T-helper 17 cell (primary cell): ENCODE data around the gene FAM3C. TPM values are rescaled to one million over a fixed set of nuclear protein-coding genes. Genes with fewer than 3 reads are reported as not detected.
A peak's percentile ranks its signal among the peaks of the same experiment; 100 is the strongest.

ENCODE experiments used
- ATAC-seq: fragments of 150-1000 bp; cut with Tn5 transposase; 2 replicates; pipeline ENCODE4 v1.10.0; 2021; ENCODE audit warnings: mild to moderate bottlenecking, moderate library complexity
- DNase-seq, 3 donors: peaks; one replicate each; pipeline versions ENCODE4 v3.0.0 to v3.0.0-alpha.2; 2020 to 2021
- H3K9me3 ChIP-seq: one replicate; pipeline ENCODE4 v1.7.0; 2013; ENCODE audit warnings: low read length, mild to moderate bottlenecking; ENCODE audit not compliant: control insufficient read depth, poor library complexity, severe bottlenecking
- H3K27ac Mint-ChIP-seq: one replicate; pipeline ENCODE4 v1.8.0; 2022; ENCODE audit warnings: mild to moderate bottlenecking, moderate library complexity, mixed read lengths
- H3K27me3 Mint-ChIP-seq: one replicate; pipeline ENCODE4 v1.8.0; 2022; ENCODE audit warnings: mixed read lengths
- H3K36me3 Mint-ChIP-seq: one replicate; pipeline ENCODE4 v1.8.0; 2022; ENCODE audit warnings: low read depth, mixed read lengths
- H3K4me1 Mint-ChIP-seq: one replicate; pipeline ENCODE4 v1.8.0; 2022; ENCODE audit warnings: mild to moderate bottlenecking, mixed read lengths
- H3K4me3 Mint-ChIP-seq: one replicate; pipeline ENCODE4 v1.8.0; 2022; ENCODE audit warnings: mild to moderate bottlenecking, moderate library complexity, mixed read lengths
- total RNA-seq, 4 donors: library from RNA in 2 of 4; stranded (reverse) in 2 of 4; gene quantifications; one replicate each; pipeline ENCODE4 v1.2.3 and lab custom pipeline; 2022 to 2026

Gene FAM3C
- total RNA-seq, 2 donors from 2014 or later: 10.6 to 16.6 TPM

DNA sequence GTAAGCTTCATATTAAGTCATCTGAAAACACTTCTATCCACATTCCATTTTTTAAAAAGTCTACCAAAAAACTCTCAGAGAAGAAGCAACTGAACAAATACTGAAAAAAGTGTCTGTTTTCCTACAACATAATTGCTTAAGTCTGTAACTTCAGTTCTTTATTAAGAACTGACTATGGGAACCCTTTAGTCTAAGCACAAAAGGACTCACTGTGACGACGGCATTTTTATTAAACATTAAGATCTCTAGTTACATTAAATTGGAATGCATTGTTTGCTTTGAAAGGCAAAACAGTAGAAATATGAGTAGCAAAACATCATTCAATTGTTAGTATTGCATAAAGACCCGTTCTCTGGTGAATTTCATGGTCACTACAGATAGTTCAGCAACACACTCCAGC lies 5.8 kb upstream of the FAM3C start:
- peaks cover 2% of the 10 kb centered on the region for H3K36me3 Mint-ChIP-seq
- no peaks in the 10 kb centered on the region for H3K9me3 ChIP-seq
- no peak overlapping the region for H3K4me3 Mint-ChIP-seq
- H3K27ac Mint-ChIP-seq: no peak overlapping the region
- DNase-seq: no peak
- no peaks in the 10 kb centered on the region for H3K4me1 Mint-ChIP-seq
- no peak for ATAC-seq
- peaks cover 19% of the 10 kb centered on the region for H3K27me3 Mint-ChIP-seq

GRCh38 chr7:121398246-121398645 lies 2.1 kb upstream of the FAM3C start:
- Mint-ChIP-seq H3K4me1 (peaks cover 2% of the 10 kb centered on the region), H3K27ac (no peak overlapping the region), H3K27me3 (no peaks in the 10 kb centered on the region), H3K36me3 (no peaks in the 10 kb centered on the region), H3K4me3 (no peak overlapping the region)
- H3K9me3 ChIP-seq: no peaks in the 10 kb centered on the region
- DNase-seq (no peak), ATAC-seq (no peak)

- no peaks in the 10 kb centered on the region for H3K9me3 ChIP-seq
- Mint-ChIP-seq H3K4me1 (peaks cover 5% of the 10 kb centered on the region), H3K36me3 (no peaks in the 10 kb centered on the region), H3K4me3 (no peak overlapping the region), H3K27ac (no peak overlapping the region), H3K27me3 (no peaks in the 10 kb centered on the region)
- ATAC-seq: no peak
- DNase-seq: no peak
These were observed 1.7 kb upstream of the FAM3C start for GRCh38 chr7:121397822-121398221.

GRCh38 chr7:121397361-121397760 lies 1.3 kb upstream of the FAM3C start:
- H3K9me3 ChIP-seq: no peaks in the 10 kb centered on the region
- Mint-ChIP-seq H3K27ac (no peak overlapping the region), H3K27me3 (no peaks in the 10 kb centered on the region), H3K4me3 (peak overlapping the region; percentile 56), H3K4me1 (peaks cover 6% of the 10 kb centered on the region), H3K36me3 (no peaks in the 10 kb centered on the region)
- DNase-seq (no peak), ATAC-seq (no peak)

DNA sequence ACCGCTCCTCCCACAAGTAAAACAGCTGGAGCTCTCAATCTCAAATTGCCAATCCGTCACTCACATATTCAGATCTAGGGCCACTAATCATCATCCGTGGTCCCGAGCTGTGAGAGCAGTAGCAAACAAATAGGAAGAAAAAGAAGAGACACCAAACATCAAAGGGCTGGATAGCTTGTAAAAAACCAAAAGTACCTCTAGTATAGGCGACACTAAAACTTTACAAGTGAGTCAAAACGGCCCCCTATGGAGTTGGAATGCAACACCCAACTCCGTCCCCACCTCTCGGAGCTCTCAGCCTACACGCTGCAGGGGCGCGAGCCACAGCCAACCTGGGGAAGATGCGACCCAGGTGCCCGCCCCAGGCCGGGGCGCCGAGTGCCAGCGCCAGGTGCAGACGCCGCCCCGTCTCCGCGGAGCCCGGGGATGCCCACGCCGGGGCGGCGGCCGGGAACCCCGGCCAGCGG lies 581 bp downstream of the FAM3C start:
- H3K9me3 ChIP-seq: no peaks in the 10 kb centered on the region
- DNase-seq (peak; percentile 17 to 43 (median 40)), ATAC-seq (peak; percentile 74)
- Mint-ChIP-seq H3K27me3 (no peaks in the 10 kb centered on the region), H3K4me3 (peak overlapping the region; percentile 86), H3K36me3 (no peaks in the 10 kb centered on the region), H3K4me1 (peaks cover 17% of the 10 kb centered on the region), H3K27ac (peak overlapping the region; percentile 51)

- no peak overlapping the region for H3K27ac Mint-ChIP-seq
- no peak for ATAC-seq
- H3K4me3 Mint-ChIP-seq: no peak overlapping the region
- peaks cover 19% of the 10 kb centered on the region for H3K4me1 Mint-ChIP-seq
- no peak for DNase-seq
- H3K27me3 Mint-ChIP-seq: no peaks in the 10 kb centered on the region
- H3K9me3 ChIP-seq: no peaks in the 10 kb centered on the region
- no peaks in the 10 kb centered on the region for H3K36me3 Mint-ChIP-seq
These were observed 1.4 kb downstream of the FAM3C start for GRCh38 chr7:121394709-121395140.

GRCh38 chr7:121393005-121393366 lies 3.1 kb downstream of the FAM3C start:
- no peak for DNase-seq
- Mint-ChIP-seq H3K4me3 (no peak overlapping the region), H3K4me1 (peaks cover 24% of the 10 kb centered on the region), H3K27me3 (no peaks in the 10 kb centered on the region), H3K36me3 (no peaks in the 10 kb centered on the region), H3K27ac (no peak overlapping the region)
- ATAC-seq: no peak
- H3K9me3 ChIP-seq: no peaks in the 10 kb centered on the region

- H3K27me3 Mint-ChIP-seq: no peaks in the 10 kb centered on the region
- no peak overlapping the region for H3K4me3 Mint-ChIP-seq
- H3K36me3 Mint-ChIP-seq: no peaks in the 10 kb centered on the region
- DNase-seq (no peak), ATAC-seq (no peak)
- H3K27ac Mint-ChIP-seq: no peak overlapping the region
- peaks cover 24% of the 10 kb centered on the region for H3K4me1 Mint-ChIP-seq
- H3K9me3 ChIP-seq: no peaks in the 10 kb centered on the region
These were observed 3.7 kb downstream of the FAM3C start for GRCh38 chr7:121392277-121393004.

DNA sequence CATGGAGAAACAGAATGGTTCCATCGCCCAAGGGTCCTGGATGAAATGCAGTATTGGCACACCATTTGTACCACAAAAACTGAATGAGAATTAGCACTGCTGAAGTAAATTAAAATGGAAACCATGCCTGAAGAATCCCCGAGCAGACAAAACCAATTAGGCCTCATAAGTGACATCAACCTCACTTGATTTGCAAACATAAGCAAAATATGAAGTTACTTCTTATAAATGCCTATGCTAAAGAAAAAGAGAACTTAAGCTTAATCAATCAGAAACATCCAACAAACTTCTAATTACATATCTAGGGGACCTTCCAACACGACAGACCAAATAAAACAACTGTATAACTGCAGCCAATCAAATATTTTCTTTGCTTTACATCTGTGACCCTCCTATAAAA lies 4.4 kb downstream of the FAM3C start:
- no peak for DNase-seq
- Mint-ChIP-seq H3K36me3 (no peaks in the 10 kb centered on the region), H3K27me3 (no peaks in the 10 kb centered on the region), H3K4me1 (peaks cover 24% of the 10 kb centered on the region), H3K27ac (no peak overlapping the region), H3K4me3 (no peak overlapping the region)
- no peaks in the 10 kb centered on the region for H3K9me3 ChIP-seq
- ATAC-seq: no peak

- H3K27me3 Mint-ChIP-seq: no peaks in the 10 kb centered on the region
- ATAC-seq: no peak
- peaks cover 29% of the 10 kb centered on the region for H3K4me1 Mint-ChIP-seq
- no peaks in the 10 kb centered on the region for H3K36me3 Mint-ChIP-seq
- H3K27ac Mint-ChIP-seq: no peak overlapping the region
- no peaks in the 10 kb centered on the region for H3K9me3 ChIP-seq
- DNase-seq: no peak
- H3K4me3 Mint-ChIP-seq: no peak overlapping the region
These were observed 5.5 kb downstream of the FAM3C start for GRCh38 chr7:121390617-121391016.

DNA sequence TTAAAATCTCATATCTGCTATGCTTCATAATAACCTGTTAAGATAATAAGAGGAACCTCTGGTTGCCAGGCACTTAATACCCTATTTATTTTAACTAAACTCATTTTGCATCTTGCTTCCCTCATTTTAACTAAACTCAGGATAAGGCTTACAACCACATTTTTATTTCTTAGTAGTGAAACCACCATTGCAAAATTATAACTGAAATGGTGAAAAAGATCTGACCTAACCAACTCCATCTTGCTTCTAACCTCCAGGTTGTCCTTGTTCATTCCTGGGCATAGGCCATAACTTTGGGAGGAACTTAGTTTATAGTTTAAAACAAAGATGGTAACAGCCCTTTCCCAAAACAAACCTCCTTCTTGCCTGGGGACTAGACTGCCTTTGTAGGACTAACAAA lies 6.0 kb downstream of the FAM3C start:
- DNase-seq (no peak), ATAC-seq (no peak)
- no peaks in the 10 kb centered on the region for H3K36me3 Mint-ChIP-seq
- H3K27ac Mint-ChIP-seq: no peak overlapping the region
- peaks cover 32% of the 10 kb centered on the region for H3K4me1 Mint-ChIP-seq
- no peaks in the 10 kb centered on the region for H3K9me3 ChIP-seq
- H3K27me3 Mint-ChIP-seq: no peaks in the 10 kb centered on the region
- no peak overlapping the region for H3K4me3 Mint-ChIP-seq

DNA sequence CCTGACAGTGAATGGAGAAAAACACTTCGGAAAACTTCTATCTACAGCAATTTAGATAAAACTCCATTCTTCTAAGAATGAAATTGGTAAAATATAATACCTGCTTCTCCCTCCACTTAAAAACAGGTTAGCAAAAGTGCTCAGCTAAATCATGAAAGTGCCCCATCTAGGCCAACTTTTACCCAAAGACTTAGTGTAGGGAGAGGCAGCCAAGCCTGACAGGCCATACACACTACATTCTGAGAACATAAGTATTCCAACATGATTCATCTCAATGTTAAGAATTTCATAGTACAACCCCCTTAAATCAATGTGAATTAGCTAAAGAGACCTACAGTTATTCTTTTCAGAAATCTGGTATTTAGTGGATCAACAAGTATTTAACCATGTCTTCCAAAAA lies 7.2 kb downstream of the FAM3C start:
- no peak for DNase-seq
- H3K4me3 Mint-ChIP-seq: no peak overlapping the region
- H3K4me1 Mint-ChIP-seq: peaks cover 40% of the 10 kb centered on the region
- no peaks in the 10 kb centered on the region for H3K9me3 ChIP-seq
- no peak overlapping the region for H3K27ac Mint-ChIP-seq
- ATAC-seq: no peak
- no peaks in the 10 kb centered on the region for H3K36me3 Mint-ChIP-seq
- H3K27me3 Mint-ChIP-seq: no peaks in the 10 kb centered on the region

- H3K27me3 Mint-ChIP-seq: no peaks in the 10 kb centered on the region
- H3K4me3 Mint-ChIP-seq: no peak overlapping the region
- no peaks in the 10 kb centered on the region for H3K36me3 Mint-ChIP-seq
- DNase-seq: no peak
- ATAC-seq: peak; percentile 90
- H3K4me1 Mint-ChIP-seq: peaks cover 28% of the 10 kb centered on the region
- no peaks in the 10 kb centered on the region for H3K9me3 ChIP-seq
- no peak overlapping the region for H3K27ac Mint-ChIP-seq
These were observed 10.3 kb downstream of the FAM3C start for GRCh38 chr7:121385800-121386179.

DNA sequence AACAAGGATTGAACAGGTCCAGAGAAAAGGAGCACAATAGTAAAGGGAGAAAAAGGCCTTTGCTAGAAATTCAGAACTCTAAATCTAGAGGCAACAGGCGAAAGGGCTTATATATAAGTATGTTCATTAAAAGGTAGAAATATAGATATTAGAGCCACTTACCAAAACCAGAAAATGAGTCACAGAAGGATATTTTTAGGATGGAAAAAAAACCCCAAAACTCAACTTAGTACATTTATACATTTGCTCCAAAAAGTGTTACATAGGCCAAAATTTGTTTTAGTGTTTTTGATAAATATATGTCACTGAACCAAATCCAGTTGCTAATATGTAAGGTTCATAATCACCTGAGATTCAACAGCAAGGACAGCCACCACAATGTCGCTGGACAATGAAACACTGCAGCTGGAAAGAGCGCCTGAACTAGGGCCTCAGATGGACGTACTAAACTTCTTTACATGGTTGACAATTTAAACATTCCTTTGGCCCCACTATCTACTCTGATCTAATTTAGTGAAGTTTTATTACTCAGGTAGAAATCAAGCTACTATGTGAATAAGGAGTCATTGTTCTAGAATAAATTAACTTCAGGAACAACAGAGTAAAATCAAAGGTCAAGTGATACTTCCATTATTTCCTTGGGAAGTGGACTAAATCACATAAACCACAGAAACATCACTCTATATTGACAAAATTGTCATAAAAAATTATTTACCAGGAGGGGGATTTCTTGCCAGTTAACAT lies 10.9 kb downstream of the FAM3C start:
- H3K27ac Mint-ChIP-seq: peak overlapping the region; percentile 71
- H3K4me3 Mint-ChIP-seq: no peak overlapping the region
- DNase-seq: no peak
- H3K27me3 Mint-ChIP-seq: no peaks in the 10 kb centered on the region
- no peaks in the 10 kb centered on the region for H3K36me3 Mint-ChIP-seq
- no peaks in the 10 kb centered on the region for H3K9me3 ChIP-seq
- H3K4me1 Mint-ChIP-seq: peaks cover 25% of the 10 kb centered on the region
- no peak for ATAC-seq
